Glomerular visceral epithelial cell (primary cell): ENCODE measurements around the gene SOAT1.
"Not testable (repeated sequence)": the region's sequence is repeated elsewhere in the genome, so short reads cannot be mapped to it uniquely, and the experiment has no call there.

Experiments
- DNase-seq: peaks from one replicate; pipeline ENCODE4 v3.0.0-alpha.2; 2016; ENCODE audit errors: extremely low spot score

The SOAT1 gene

DNA sequence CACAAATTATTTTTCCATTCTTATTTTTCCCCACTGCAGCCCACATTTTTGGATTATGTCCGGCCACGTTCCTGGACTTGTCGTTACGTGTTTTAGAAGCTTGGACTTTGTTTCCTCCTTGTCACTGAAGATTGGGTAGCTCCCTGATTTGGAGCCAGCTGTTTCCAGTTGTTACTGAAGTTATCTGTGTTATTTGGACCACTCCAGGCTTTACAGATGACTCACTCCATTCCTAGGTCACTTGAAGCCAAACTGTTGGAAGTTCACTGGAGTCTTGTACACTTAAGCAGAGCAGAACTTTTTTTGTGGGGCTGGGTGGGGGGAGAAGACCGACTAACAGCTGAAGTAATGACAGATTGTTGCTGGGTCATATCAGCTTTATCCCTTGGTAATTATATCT lies 59.9 kb downstream of the SOAT1 start:
- DNase-seq = no peak

DNA sequence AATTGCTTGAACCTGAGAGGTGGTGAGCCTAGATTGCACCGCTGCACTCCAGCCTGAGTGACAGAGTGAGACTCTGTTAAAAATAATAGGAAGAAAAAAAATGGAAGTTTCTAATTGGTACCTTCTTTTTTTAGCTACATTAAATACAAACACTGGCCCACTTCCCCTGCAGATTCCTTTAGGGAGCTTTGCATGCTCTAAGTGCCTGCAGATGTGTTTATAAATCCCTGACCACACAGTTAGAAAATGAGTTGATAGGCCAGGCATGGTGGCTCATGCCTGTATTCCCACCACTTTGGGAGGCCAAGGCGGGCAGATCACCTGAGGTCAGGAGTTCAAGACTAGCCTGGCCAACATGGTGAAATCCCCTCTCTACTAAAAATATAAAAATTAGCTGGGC lies 68.0 kb downstream of the SOAT1 start:
- not testable (repeated sequence) for DNase-seq

DNA sequence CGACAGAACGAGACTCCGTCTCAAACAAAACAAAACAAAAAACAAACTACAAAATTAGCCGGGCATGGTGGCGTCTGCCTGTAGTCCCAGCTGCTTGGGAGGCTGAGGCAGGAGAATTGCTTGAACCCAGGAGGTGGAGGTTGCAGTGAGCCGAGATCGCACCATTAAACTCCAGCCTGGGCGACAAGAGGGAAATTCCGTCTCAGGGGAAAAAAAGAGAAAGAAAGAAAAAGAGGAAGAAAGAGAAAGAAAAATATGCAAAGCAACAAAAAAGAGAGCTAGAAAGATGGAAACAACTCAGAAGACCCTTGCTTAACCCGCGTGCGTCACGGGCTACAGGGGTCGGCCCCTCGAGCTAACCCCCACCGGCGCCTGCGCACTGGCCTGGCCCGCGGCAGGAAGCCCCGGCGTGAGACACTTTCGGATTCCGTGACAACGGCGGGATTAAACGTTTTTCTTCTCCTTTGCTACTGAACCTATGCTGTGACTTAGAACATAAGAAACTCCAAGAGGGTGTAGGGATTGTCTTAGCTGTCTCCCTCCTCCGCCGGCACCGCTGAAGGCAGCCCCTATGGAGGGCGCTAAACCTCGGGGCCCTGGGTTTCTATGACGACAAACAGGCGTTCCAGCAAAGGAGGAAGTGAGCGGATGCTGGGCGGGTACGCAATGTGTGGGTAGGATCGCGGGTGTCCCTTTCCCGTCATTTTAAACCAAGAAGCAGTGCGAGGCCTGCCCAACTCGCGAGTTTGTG lies 71.9 kb downstream of the SOAT1 start, which contains the start of gene AXDND1:
Gene AXDND1, plus strand, starts transcription at position 630 of the 751 bp plus-strand sequence. CDS start 539 bp downstream, outside the sequence.
- DNase-seq = peak; percentile 82

DNA sequence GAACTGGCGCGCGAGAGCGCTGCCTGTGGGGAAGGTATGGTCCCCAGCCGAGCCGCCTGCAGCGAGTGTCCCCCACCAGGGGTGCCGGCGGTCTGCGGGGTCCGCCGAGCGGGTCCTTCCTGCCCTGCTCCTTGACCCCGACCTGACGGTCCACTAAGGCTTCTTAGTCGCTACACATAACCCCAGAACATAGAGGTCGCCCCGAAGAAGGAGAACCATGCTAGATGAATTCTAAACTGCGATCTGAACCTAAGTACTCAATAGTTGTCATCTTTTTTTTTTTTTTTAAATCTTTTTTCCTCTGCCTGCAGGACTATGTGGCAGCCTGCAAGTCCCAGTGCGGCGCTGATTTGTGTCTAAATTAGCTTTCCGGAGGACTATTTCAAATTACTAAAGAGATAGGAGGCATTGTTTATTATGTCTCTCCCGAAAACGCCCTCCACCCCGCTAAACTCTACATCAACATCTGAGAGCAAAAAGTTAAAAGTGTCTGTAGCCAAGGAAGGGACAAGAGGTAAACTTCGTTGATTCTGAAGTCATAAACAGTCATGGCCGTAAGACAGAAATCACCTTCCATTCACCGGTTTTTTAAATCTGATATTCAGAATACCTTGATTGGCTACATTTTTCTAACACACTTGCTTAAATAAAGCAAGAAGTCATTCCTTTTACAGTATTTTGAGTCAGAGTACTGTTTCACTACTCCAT lies 72.7 kb downstream of the SOAT1 start:
- DNase-seq = peak; percentile 17

DNA sequence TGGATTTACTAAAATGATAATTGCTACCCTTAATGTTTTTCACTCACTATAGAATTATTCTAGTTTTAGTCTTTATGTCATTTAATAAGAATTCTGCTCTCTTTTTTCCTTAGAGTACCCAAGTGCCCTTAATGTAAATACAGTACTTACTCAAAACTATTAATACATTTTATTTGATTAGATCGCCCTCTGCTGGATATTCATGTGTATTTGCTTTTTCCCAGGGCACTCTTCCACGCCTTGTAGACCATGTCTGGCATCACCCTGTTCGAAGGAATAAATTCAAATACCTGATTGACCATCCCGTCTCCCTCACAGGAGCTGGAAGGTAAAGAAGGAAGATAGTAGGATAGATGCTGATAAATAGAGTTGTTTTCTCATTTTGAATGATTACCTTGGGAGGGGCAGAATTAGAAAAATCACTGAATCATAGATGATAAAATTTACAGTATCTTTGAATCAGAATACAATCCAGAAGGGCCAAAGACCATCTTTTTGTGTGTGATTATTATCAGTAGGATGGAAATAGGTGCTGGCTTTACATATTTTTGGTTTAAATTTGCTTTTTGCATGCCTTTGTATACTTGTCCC lies 76.2 kb downstream of the SOAT1 start:
- DNase-seq = peak; percentile 73

DNA sequence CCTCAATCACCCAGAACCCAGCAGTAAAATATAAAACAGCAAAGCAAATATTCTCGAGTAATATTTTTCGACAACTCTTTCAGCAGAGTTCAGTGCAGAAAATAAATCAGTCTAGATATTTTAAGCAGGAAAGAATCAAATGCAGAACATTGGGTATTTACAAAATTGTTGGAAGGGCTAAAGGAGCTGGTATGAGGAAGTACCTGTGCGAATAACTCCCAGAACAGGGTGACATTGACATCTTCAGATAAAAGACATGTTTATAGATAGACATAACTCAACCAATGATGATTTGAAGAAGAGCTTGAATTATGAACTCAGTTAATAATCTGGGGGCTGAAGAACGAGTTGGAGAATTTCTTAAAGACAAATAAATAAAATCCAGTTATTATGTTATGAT lies 78.6 kb downstream of the SOAT1 start:
- no peak for DNase-seq

DNA sequence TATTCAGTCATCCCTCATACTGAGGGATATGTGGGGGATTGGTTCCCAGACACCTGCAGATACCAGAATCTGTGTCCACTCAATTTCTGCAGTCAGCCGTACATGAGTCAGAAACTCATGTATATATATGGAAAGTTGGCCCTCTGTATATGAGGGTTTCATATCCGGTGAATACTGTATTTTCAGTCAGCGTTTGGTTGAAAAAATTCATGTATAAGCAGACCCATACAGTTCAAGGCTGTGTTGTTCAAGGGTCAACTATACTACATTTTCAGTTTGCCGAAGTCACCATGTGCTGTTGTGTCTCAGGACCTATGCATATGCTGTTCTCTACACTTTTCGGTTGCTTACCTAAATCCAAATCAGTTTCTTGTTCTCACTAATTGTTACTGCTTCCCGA lies 82.6 kb downstream of the SOAT1 start:
- DNase-seq = no peak

DNA sequence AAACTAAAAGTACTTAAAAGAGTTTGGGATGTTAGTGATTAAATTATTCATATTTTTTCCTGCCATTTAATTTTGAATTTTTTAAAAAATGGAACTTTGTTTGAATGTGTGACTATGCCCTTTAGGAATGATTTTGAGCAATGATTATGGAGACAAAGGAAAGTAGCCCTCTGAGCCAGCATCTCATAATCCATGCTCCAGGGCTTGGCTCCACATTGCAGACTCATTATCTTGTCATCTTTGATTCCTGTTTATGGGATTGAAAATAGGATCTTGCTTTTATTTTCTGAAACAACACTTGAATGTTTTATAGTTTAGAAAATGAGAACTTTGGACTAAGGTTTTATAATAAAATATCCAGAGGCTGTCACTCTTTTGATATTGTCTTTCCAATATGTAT lies 86.7 kb downstream of the SOAT1 start:
- DNase-seq = no peak

DNA sequence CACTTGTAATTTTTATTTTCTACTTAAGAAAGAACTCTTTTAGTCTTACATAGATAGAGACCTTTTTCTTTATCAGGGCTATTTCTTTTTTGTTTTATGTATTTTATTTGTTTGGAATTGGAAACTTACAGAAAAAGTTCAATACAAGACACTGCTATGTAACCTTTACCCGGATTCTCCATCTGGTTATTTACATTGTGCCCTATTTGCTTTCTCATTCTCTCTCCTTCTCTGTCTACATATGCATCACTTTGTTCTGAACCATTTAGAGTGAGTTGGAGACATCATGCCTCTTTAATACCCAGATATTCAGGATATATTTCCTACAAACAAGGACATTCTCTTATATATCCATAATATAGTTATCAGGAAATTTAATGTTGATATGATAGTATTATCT lies 90.4 kb downstream of the SOAT1 start:
- no peak for DNase-seq

DNA sequence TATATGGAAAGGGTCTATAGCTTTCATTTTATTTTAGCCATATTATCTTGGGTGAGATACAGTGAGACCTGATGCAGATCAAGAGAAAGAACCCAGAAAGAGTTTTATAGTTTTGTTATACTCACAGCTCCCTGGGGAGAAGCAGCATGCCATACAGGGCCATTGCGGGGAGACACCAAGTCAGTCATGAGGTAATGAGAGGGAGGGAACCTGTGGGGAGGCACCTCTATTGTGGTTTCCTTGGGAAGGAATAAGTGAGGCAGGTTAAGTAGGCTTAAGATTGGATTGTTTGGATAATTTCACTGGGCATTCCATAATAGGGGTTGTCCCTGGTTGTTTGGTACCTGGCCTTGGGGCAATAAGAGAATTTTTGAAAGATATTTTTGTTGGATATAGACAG lies 91.9 kb downstream of the SOAT1 start:
- no peak for DNase-seq

DNA sequence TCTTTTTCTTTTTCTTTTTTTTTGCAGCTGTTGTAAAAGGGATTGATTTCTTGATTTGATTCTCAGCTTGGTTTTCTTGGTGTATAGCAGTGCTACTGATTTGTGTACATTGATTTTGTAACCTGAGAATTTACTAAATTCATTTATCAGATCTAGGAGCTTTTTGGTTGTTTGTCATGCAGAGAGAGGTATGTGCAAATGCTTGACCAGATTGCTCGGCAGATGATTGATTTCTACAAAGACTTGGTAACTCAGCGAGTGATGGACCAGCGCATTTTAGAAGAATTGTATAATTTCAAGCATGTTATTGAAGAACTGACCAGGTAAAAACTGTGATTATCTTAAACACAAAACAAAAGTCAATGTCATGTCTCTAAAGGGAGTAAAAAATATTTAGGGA lies 100.1 kb downstream of the SOAT1 start:
- no peak for DNase-seq

DNA sequence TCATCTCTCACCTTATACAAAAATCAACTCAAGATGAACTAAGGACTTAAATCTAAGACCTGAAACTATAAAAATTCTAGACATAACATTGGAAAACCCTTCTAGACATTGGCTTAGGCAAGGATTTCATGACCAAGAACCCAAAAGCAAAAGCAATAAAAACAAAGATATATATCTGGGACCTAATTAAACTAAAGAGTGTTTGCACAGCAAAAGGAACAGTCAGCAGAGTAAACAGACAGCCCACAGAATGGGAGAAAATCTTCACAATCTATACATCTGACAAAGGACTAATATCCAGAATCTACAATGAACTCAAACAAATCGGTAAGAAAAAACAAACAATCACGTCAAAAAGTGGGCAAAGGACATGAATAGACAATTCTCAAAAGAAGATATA lies 105.8 kb downstream of the SOAT1 start:
- DNase-seq = not testable (repeated sequence)
